Activated T-helper 1 cell treated with anti-CD3 and anti-CD28 coated beads, Interleukin-2, amount 50 U/mL, for 16 hours (primary cell): Measurements from ENCODE around the gene ZNF276.
A peak's percentile ranks its signal among the peaks of the same experiment; 100 is the strongest.
"Not testable (repeated sequence)": the region's sequence is repeated elsewhere in the genome, so short reads cannot be mapped to it uniquely, and the experiment has no call there.

Experiments used
- DNase-seq, 2 donors: peaks; one replicate each; pipeline ENCODE4 v3.0.0-alpha.2; 2020; ENCODE audit warnings: low read depth in 1 of 2, low spot score in 1 of 2

The ZNF276 gene, protein sequence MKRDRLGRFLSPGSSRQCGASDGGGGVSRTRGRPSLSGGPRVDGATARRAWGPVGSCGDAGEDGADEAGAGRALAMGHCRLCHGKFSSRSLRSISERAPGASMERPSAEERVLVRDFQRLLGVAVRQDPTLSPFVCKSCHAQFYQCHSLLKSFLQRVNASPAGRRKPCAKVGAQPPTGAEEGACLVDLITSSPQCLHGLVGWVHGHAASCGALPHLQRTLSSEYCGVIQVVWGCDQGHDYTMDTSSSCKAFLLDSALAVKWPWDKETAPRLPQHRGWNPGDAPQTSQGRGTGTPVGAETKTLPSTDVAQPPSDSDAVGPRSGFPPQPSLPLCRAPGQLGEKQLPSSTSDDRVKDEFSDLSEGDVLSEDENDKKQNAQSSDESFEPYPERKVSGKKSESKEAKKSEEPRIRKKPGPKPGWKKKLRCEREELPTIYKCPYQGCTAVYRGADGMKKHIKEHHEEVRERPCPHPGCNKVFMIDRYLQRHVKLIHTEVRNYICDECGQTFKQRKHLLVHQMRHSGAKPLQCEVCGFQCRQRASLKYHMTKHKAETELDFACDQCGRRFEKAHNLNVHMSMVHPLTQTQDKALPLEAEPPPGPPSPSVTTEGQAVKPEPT

DNA sequence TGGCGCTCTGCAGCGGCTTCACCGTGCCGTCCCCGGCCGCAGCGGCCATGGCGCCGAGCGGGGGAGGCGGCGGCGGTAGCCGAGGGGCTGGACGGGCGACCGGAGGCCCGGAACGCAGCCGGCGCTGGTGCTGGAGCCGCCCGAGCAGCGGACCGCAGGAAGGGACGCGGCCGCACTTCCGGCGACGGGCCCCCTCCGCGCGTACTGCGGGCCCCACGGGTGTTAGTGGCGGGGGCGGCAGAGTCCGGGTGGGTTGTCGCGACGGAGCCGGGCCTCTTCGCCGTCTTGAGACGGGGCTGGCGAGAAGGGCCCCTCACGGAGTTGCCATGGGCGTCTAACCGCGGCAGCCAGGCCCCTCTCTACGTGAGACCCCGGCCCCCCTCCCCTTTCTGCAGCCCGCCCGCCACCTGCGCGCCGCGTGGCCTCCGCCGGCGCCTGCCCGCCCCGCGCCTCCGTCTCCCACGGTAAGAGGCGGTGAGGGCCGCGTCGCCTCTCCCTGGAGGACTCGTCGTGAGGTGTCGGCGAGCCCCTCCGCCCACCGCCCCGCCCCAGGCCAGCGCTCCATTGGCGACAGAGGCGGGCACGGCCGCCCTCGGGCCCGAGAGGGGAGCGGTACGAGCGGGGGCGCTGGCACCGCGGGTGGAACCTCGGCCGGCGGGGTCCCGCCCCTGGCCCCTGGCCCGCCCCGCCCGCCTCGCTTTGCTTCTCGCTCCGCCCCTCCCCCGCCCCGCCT lies at the start of gene ZNF276, which contains the start of gene VPS9D1:
Gene ZNF276, plus strand, starts transcription at position 725 of the 733 bp plus-strand sequence. CDS start 104 bp downstream, outside the sequence.
Gene VPS9D1, minus strand, starts transcription at position 86 of the 733 bp plus-strand sequence. Its CDS starts 37 bp downstream, at position 49.
- DNase-seq, result peak; percentile 65 to 78

DNA sequence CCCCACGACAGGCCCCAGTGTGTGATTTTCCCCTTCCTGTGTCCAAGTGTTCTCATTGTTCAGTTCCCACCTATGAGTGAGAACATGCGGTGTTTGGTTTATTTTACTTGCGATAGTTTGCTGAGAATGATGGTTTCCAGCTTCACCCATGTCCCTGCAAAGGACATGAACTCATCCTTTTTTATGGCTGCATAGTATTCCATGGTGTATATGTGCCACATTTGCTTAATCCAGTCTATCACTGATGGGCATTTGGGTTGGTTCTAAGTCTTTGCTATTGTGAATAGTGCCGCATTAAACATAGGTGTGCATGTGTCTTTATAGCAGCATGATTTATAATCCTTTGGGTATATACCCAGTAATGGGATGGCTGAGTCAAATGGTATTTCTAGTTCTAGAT lies 49.8 kb upstream of the ZNF276 start:
- not testable (repeated sequence) for DNase-seq

DNA sequence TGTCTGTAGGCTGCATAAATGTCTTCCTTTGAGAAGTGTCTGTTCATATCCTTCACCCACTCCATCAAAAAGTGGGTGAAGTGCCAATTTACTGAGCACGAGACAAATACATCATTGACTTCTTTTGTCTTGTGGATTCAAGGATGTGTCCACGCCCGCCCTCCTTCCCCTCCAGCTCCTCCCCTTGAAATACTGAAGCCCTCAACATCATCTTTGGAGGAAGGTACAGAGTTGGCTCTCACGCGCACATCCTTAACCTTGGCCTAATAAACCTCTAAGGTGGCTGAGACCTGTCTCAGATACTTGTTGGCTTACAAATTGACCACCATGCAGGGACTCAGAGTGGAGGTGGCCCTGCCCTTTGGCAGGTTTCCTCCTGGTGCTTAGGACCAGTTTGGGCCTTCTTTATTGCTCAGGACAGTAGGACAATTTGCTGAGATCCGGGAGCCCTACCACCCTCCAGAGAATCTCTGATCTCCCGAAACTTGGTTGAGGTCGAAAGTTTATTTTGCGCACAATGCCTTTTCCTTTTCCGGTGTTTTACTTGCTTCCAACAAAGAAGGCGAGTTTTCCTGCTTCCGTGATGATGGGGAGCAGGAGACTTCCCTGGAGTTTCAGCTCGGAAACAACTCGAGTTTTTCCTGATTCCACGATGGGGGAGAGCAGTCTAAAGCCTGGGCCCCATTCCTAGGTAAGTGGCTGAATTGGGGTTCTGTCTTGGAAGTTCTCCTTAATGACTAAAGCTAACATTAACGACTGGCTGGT lies 49.0 kb upstream of the ZNF276 start:
- no peak for DNase-seq

DNA sequence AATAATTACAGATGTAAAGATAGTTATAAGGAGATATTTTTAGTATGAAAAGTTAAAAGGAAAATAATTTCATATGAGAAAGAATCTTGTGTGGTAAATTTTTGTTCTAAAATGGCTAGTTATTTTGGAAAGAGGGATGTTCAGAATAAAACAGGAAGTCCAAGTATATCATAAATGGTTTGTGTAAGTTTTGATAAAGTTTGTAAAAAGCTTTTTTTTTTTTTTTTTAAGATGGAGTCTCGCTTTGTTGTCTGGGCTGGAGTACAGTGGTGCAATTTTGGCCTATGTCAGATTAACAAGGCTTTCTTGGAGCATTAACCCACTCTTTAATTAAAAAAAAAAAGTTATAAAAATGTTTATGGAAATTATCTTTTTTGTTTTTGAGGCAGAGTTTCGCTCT lies 43.1 kb upstream of the ZNF276 start:
- DNase-seq, result no peak

DNA sequence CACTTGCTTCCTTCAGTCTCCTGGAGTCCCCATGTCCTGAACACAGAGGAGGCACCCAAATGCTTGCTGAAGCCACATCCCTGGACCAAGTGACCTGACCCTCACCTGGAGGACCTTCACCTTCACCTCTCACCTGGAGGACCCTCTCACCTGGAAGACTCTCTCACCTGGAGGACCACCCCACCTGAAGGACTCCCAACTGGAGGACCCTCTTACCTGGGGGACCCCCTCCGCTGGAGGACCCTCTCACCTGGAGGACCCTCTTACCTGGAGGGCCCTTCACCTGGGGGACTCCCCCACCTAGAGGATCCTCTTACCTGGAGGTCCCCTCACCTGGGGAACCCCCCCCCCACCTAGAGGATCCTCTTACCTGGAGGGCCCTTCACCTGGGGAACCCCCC lies 35.4 kb upstream of the ZNF276 start:
- no peak for DNase-seq

DNA sequence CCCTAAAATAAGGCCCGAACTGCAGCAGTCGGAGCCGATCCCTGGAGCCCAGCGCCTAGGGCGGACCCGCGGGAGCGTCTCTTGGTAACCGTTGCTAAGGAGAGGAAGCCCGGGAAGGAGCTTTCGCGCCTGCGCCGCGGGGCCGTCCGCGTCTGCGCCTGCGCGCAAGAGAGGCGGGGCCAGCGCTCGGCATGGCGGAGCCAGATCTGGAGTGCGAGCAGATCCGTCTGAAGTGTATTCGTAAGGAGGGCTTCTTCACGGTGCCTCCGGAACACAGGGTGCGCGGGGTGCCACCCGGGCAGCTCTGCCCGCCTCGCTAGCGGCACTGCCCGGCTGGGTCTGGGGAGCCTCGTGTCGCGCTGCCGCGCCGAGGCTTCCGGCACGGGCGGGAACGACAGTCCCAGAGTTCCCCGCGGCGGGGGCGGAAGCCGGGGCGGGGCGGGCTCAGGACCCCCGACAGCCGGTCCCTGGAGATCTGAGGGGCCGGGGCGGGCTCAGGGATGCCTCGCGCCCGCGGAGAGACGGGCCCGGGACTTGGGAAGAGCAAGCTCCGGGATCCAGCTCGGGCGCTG lies 34.7 kb upstream of the ZNF276 start, which contains the start of gene CDK10:
Gene CDK10, plus strand, starts transcription at position 170 of the 572 bp plus-strand sequence. Its CDS starts 22 bp downstream, at position 192.
- DNase-seq, result peak; percentile 72 to 89

DNA sequence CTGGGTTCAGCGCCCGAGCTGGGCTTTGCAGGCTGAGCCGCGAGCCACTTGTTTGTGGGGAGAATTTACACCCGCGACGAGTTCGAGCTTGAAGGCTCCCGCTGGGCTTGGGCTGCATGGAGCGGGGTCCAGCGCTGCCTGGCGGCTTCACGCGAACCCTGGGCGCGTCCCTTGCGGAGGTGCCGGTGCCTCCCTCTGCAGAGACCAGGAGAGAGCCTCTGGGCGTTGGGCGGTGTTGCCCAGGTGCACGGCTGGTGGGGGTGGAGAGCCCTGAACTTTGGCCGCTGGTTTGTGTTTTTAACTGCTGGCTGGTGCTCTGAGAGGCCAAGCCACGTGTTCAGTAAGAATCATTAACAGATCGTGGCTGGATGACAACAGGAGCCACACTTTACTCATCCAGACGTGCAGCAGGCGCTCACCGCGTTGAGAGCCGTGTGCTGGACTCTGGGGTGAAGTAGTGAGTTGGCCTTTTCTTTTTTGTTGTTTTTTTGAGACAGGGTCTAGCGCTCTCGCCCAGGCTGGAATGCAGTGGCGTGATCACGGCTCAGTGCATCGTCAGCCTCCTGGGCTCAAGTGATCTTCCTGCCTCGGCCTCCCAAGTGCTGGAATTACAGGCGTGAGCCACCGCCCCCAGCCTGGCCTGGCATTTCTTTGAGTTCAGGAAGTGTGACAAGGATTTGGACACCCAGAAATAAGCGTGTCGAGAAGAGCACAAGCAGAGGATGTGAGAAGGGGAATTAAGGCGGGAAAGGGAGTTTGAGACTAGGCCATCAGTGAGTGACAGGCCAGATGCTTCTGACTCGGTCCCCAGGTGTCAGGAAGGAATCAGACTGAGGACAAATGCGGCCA lies 34.0 kb upstream of the ZNF276 start:
- no peak for DNase-seq

DNA sequence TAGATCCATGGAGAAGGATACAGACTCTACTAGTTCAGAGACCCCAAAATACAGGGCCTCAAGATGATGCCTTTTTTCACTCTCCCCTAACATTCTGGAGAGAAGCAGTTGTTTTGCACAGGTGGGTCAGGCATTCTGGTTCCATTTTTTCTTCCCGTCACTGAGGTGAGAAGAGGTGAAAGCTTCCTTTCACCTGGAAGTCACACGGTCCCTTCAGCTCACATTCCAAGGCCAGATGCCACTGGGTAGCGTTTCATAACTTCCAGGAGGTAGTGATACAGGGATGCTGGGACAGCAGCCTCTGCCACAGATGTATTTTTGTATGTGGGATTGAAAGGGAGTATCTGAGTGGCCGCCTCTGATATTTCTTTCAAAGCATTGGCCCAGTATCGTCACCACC lies 32.9 kb upstream of the ZNF276 start:
- no peak for DNase-seq

DNA sequence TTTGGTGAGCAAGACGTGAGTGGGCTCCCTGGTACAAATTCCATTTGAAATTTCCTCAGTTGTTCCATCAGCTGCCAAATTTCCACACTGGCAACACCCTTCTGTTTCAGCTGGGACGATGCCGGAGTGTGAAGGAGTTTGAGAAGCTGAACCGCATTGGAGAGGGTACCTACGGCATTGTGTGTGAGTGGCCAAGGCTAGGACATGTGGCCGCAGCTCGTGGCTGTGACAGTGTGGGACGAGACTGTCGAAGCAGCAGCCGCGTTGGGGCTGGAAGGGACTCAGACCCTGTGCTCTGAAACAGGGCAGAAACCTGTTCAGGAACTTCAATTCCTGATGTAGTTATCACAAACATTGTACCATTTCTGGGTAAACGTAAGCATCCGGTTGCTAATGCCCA lies 32.2 kb upstream of the ZNF276 start:
- DNase-seq, result no peak

DNA sequence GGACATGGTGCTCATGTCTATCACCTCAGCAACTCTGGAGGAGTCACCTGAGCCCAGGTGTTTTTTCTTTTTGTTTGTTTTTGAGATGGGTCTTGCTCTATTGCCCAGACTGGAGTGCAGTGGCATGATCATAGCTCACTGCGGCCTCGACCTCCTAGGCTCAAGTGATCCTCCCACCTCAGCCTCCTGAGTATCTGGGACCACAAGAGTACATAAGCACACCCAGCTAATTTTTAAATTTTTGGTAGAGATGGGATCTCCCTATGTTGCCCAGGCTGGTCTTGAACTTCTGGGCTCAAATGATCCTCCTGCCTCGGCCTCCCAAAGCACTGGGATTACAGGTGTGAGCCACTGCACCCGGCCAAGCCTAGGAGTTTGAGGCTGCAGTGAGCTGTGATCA lies 31.7 kb upstream of the ZNF276 start:
- DNase-seq, result not testable (repeated sequence)

DNA sequence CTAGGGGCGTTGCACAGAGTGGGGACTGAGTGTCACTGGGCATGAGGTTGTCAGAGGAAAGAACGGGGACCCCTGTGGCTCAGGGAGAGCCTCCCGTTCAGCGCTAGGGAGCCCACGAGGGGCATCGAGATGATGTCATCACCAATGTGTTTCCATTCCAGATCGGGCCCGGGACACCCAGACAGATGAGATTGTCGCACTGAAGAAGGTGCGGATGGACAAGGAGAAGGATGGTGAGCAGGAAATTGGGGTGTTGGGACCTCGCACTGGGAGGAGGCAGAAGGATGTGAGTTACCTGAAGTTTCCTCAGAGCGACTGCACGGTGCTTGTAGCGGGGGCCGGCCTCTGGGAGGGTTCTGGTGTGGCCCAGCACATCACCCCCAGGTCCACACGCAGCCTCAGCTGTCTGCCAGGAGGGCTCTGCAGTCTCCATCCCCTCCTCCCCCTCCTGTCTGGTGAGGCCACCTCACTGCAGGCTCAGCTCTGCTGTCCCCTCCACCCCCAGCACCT lies 30.9 kb upstream of the ZNF276 start:
- DNase-seq, result no peak

DNA sequence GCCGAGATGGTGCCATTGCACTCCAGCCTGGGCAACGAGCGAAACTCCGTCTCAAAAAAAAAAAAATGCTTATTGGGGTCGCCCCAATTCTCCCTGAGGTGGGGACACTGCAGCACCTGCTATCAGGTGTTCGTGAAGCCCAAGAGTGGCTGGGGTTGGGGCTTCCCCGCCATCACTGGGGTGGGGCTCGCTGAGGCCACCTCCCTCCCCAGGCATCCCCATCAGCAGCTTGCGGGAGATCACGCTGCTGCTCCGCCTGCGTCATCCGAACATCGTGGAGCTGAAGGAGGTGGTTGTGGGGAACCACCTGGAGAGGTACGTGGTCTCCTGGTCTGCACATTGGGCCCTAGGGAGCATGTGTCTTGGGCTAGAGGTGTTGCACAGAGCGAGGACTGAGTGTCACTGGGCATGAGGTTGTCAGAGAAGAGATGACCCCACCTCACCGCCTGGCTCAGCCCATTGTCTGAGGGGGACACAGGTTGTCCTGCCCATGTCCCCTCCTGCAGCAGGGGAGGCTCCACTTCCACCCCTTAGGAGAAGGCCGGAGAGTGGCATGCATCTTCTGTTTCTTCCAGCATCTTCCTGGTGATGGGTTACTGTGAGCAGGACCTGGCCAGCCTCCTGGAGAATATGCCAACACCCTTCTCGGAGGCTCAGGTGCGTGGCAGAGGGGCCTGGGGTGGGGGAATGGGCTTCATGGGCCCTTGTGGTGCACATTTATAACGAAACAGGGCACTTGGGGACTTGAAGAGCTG lies 29.9 kb upstream of the ZNF276 start:
- DNase-seq, result no peak

DNA sequence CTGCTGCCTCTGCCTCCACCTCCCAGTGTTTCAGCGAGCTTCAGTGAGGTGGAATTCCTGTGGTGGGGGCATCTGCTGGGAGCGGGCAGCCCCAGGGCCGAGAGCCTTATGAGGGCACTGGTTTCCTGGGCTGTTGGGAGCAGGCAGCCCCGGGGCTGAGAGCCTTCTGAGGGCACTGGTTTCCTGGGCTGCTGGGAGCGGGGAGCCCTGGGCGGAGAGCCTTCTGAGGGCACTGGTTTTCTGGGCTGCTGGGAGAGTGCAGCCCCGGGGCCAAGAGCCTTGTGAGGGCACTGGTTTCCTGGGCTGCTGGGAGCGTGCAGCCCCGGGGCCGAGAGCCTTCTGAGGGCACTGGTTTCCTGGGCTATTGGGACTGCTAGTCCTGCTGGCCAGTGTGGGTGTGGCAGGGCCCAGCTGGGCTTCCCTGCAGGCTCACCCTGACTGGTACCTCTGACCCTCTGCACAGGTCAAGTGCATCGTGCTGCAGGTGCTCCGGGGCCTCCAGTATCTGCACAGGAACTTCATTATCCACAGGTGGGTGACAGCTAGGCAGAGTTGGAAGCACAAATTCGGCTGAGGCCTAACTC lies 29.3 kb upstream of the ZNF276 start:
- no peak for DNase-seq

DNA sequence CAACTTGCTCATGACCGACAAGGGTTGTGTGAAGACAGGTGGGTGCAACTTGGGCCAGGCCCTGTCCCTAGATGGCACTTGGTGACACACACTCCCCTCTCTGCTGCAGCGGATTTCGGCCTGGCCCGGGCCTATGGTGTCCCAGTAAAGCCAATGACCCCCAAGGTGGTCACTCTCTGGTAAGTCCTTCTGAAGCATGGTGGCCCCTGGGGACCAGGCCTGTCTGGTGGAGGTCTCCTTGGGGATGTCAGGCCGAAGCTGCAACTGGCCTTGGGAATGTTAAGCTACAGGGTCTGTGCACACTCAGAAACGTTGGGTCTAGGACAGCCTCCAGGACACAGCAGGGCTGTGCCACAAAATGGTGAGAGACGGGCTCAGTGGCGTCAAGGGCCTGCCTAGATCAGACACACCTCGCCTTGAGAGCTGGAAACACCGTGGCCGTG lies 28.0 kb upstream of the ZNF276 start:
- no peak for DNase-seq

DNA sequence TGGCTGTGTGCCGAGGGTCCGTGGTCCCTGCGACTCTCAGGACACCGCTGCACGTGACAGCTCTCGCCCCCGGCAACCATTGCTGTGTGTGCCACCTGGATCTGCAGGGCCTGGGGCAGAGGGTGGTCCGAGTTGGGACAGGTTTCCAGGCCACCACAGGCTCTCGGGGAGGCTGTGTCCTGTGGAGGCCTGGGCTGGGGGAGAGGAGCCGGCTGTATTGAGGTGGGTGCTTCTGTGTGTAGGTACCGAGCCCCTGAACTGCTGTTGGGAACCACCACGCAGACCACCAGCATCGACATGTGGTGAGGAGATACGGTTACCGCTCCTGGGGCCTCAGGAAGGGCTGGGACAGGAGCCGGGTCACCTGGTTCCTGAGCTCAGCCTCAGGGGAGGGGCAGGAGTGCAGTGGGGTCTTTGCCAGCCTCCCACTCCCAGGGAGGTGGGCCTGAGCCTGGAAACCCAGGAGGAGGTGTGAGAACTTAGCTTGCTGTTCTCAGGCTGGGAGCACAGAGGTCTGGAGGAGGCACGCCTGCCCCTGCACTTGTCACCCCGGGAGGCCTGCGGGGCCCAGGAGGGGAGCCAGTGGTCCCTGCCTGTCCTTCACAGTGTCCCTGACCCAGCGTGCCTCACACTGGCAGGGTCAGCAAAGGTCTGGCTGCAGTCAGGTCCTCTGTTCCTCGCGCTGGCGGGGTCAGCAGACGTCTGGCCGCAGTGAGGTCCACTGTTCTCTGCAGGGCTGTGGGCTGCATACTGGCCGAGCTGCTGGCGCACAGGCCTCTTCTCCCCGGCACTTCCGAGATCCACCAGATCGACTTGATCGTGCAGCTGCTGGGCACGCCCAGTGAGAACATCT lies 27.2 kb upstream of the ZNF276 start:
- no peak for DNase-seq

DNA sequence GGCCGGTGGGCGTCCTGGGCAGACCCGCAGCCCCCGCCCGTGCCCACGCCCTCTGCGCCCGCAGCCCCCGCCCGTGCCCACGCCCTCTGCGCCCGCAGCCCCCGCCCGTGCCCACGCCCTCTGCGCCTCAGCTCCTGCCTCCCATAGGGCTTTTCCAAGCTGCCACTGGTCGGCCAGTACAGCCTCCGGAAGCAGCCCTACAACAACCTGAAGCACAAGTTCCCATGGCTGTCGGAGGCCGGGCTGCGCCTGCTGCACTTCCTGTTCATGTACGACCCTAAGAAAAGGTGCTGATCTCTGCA lies 26.6 kb upstream of the ZNF276 start:
- DNase-seq, result not testable (repeated sequence)

DNA sequence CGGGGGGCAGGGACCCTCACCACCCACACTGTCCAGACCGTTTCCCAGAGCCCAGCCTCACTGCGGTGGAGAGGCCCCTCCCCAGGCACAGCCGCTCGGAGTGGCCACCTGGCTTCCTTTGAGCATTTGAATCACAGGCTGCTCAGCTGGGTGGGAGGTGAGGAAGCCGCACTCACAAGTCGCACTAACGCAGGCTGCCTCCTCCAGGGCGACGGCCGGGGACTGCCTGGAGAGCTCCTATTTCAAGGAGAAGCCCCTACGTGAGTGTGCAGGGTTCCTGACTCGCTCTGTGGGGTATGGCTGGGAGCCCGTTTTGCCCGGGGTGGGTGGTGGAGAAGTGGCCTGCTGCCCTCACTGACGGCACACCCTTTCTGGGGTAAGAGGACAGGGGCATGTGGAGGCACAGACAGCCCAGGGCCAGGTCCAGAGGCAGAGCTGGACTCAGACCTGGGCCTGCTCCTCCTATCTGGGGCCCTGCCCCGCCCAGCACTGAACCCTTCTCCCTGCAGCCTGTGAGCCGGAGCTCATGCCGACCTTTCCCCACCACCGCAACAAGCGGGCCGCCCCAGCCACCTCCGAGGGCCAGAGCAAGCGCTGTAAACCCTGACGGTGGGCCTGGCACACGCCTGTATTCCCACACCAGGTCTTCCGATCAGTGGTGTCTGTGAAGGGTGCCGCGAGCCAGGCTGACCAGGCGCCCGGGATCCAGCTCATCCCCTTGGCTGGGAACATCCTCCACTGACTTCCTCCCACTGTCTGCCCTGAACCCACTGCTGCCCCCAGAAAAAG lies 26.1 kb upstream of the ZNF276 start:
- no peak for DNase-seq
